Activated effector memory CD4-positive, alpha-beta T cell treated with Interleukin-2 at 50 U/mL for 16 hours (primary cell): ENCODE results near the gene BMPR1A.

Source experiments
- DNase-seq: peaks from one replicate; pipeline ENCODE4 v3.0.0-alpha.2; 2020

BMPR1A gene

GRCh38 chr10:86958116-86958900 is 201.9 kb downstream of the BMPR1A start, which contains the start of gene SNCG:
TSS of gene SNCG (plus strand) at chr10:86958599. CDS start at chr10:86958698, 99 bp downstream.
- no peak for DNase-seq

- DNase-seq: no peak
Observed at GRCh38 chr10:86958901-86959736, 202.7 kb downstream of the BMPR1A start.

GRCh38 chr10:86959737-86960002 is 203.3 kb downstream of the BMPR1A start:
- no peak for DNase-seq

- DNase-seq: no peak
Observed at GRCh38 chr10:86960003-86960862, 203.8 kb downstream of the BMPR1A start.

- no peak for DNase-seq
Observed at GRCh38 chr10:86960863-86961434, 204.5 kb downstream of the BMPR1A start.

GRCh38 chr10:86961481-86962091 is 205.2 kb downstream of the BMPR1A start:
- no peak for DNase-seq

- DNase-seq: no peak
Observed at GRCh38 chr10:86962136-86962980, 205.9 kb downstream of the BMPR1A start.

- no peak for DNase-seq
Observed at GRCh38 chr10:86962981-86963310, 206.5 kb downstream of the BMPR1A start.

- DNase-seq: no peak
Observed at GRCh38 chr10:86963341-86963919, 207.0 kb downstream of the BMPR1A start.

GRCh38 chr10:86964061-86964846 is 207.8 kb downstream of the BMPR1A start:
- no peak for DNase-seq

GRCh38 chr10:86964847-86965190 is 208.4 kb downstream of the BMPR1A start:
- DNase-seq: no peak

GRCh38 chr10:86965986-86966654 is 209.7 kb downstream of the BMPR1A start:
- DNase-seq: no peak

- no peak for DNase-seq
Observed at GRCh38 chr10:86967481-86967941, 211.1 kb downstream of the BMPR1A start.

- DNase-seq: no peak
Observed at GRCh38 chr10:86968271-86968993, 212.0 kb downstream of the BMPR1A start, which contains the start of gene ADIRF. TSS of gene ADIRF (plus strand) at chr10:86968482. CDS start at chr10:86968545, 63 bp downstream.

GRCh38 chr10:86968994-86969355 is 212.6 kb downstream of the BMPR1A start:
- no peak for DNase-seq

- no peak for DNase-seq
Observed at GRCh38 chr10:86969421-86970041, 213.1 kb downstream of the BMPR1A start.

- no peak for DNase-seq
Observed at GRCh38 chr10:86970162-86970981, 214.0 kb downstream of the BMPR1A start.

- DNase-seq: no peak
Observed at GRCh38 chr10:86970982-86971231, 214.5 kb downstream of the BMPR1A start.
